Upper lobe of left lung (tissue), 4 donors: ENCODE results near the gene ADAMTS12.

Source experiments
- CTCF ChIP-seq, 6 experiments: fragments of 450-650 bp in 4 of 6; fragments of 200-600 bp in 2 of 6; sonication (generic) in 2 of 6; IDR thresholded peaks; one replicate each; pipeline ENCODE4 v1.5.1; 2016 to 2019; ENCODE audit warnings: antibody characterized with exemption in 6 of 6
- POLR2A ChIP-seq, 4 donors: fragments of 450-650 bp; IDR thresholded peaks; one replicate each; pipeline ENCODE4 v1.5.1; 2016 to 2017; ENCODE audit warnings: antibody characterized with exemption in 4 of 4, mild to moderate bottlenecking in 2 of 4

DNA sequence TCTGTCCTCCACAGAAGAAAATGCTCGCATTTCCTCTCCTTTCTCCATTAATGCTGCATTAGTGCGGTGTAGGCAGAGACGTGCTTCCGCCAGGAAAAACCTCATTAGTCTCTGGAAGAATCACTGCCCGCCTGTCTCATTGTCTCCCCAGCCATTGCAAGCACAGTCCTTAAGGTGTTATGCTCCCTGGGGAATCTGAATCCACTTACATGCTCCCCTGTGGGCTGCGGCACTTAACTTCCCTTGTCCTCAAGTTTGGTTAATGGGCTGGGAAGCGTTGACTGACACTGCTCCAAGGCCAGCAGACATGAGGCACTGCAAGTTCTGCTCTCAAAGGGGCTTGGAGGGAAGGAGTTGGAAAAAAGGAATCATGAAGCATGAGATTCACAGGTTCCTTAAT, 409.5 kb downstream of the ADAMTS12 start:
- TF ChIP-seq POLR2A (IDR thresholded peaks at IDR 0.05) (no peak), CTCF (IDR thresholded peaks at IDR 0.05) (no peak)
